Measurements from ENCODE around the gene GAS2L1. TPM values are rescaled to one million over a fixed set of nuclear protein-coding genes. Genes with fewer than 3 reads are reported as not detected.

GAS2L1 gene
- polyA plus RNA-seq, 1 donor (not counting 4 experiments of a cell fraction or from before 2014, with no cell fraction given) = 11.3 TPM

GRCh38 chr22:29275819-29276565 lies 30.5 kb upstream of the GAS2L1 start:
- no peak for TF ChIP-seq EZH2 (IDR thresholded peaks at IDR 0.05; ENCODE audit: low read length)
- FAIRE-seq (no peak), DNase-seq (ENCODE audit: low read depth, low spot score) (no peak)
- Histone ChIP-seq H3K79me2 (ENCODE audit: control insufficient read depth, insufficient read depth, low read length) (peaks cover 93% of the 10 kb centered on the region), H4K20me1 (ENCODE audit: control insufficient read depth, extremely low read depth, insufficient read depth, low read length) (peaks cover 44% of the 10 kb centered on the region), H3K4me3 (ENCODE audit: control insufficient read depth in 2 of 3, extremely low read depth in 1 of 3, insufficient read depth in 2 of 3, low read depth in 1 of 3, low read length in 3 of 3) (no peak overlapping the region), H3K9ac (ENCODE audit: control insufficient read depth, extremely low read depth, insufficient read depth, low read length) (no peak overlapping the region), H3K36me3 (ENCODE audit: control insufficient read depth in 2 of 2, extremely low read depth in 1 of 2, insufficient read depth in 2 of 2, low read length in 2 of 2) (peaks cover 38 to 53% of the 10 kb centered on the region in 2 experiments), H3K4me1 (ENCODE audit: control insufficient read depth, extremely low read depth, insufficient read depth, low read length) (peaks cover under 1% of the 10 kb centered on the region), H3K9me3 (ENCODE audit: control insufficient read depth, low read depth, low read length) (no peaks in the 10 kb centered on the region), H3K9me1 (ENCODE audit: control insufficient read depth, extremely low read depth, insufficient read depth, low read length) (peaks cover 2% of the 10 kb centered on the region), H3K27me3 (ENCODE audit: control insufficient read depth, extremely low read depth, insufficient read depth, low read length) (no peaks in the 10 kb centered on the region), H3K4me2 (ENCODE audit: control insufficient read depth, extremely low read depth, insufficient read depth, low read depth, low read length) (no peak overlapping the region), H2AFZ (ENCODE audit: control insufficient read depth, low read length) (no peak overlapping the region), H3K27ac (ENCODE audit: control insufficient read depth, insufficient read depth, low read length) (no peak overlapping the region)
- dilution Hi-C loops (cut with MboI; ENCODE audit: extremely low pct_ligation_motif_present, low sequenced_read_pairs) = no loop called here

GRCh38 chr22:29277927-29278326 lies 28.5 kb upstream of the GAS2L1 start:
- peaks cover 85% of the 10 kb centered on the region for H3K79me2 ChIP-seq (ENCODE audit: control insufficient read depth, insufficient read depth, low read length)
- no peak overlapping the region for H3K9ac ChIP-seq (ENCODE audit: control insufficient read depth, extremely low read depth, insufficient read depth, low read length)
- H2AFZ ChIP-seq (ENCODE audit: control insufficient read depth, low read length) = no peak overlapping the region
- H4K20me1 ChIP-seq (ENCODE audit: control insufficient read depth, extremely low read depth, insufficient read depth, low read length) = peaks cover 34% of the 10 kb centered on the region
- no peak for DNase-seq (ENCODE audit: low read depth, low spot score)
- H3K9me3 ChIP-seq (ENCODE audit: control insufficient read depth, low read depth, low read length) = no peaks in the 10 kb centered on the region
- H3K36me3 ChIP-seq (ENCODE audit: control insufficient read depth in 2 of 2, extremely low read depth in 1 of 2, insufficient read depth in 2 of 2, low read length in 2 of 2) = peaks cover 43 to 52% of the 10 kb centered on the region in 2 experiments
- no peak for FAIRE-seq
- TF ChIP-seq EZH2 (IDR thresholded peaks at IDR 0.05; ENCODE audit: low read length) (no peak), CTCF (optimal IDR thresholded peaks at IDR 0.05 in 1 of 3, IDR thresholded peaks at IDR 0.05 in 1 of 3, conservative IDR thresholded peaks at IDR 0.05 in 1 of 3; ENCODE audit: extremely low read depth in 1 of 3, insufficient read depth in 2 of 3, low read length in 3 of 3) (no peak)
- no peak overlapping the region for H3K4me3 ChIP-seq (ENCODE audit: control insufficient read depth in 2 of 3, extremely low read depth in 1 of 3, insufficient read depth in 2 of 3, low read depth in 1 of 3, low read length in 3 of 3)
- dilution Hi-C loops (cut with MboI; ENCODE audit: extremely low pct_ligation_motif_present, low sequenced_read_pairs) = no loop called here
- no peaks in the 10 kb centered on the region for H3K4me1 ChIP-seq (ENCODE audit: control insufficient read depth, extremely low read depth, insufficient read depth, low read length)
- H3K4me2 ChIP-seq (ENCODE audit: control insufficient read depth, extremely low read depth, insufficient read depth, low read depth, low read length) = no peak overlapping the region
- H3K27ac ChIP-seq (ENCODE audit: control insufficient read depth, insufficient read depth, low read length) = no peak overlapping the region
- H3K27me3 ChIP-seq (ENCODE audit: control insufficient read depth, extremely low read depth, insufficient read depth, low read length) = no peaks in the 10 kb centered on the region
- H3K9me1 ChIP-seq (ENCODE audit: control insufficient read depth, extremely low read depth, insufficient read depth, low read length) = peaks cover 2% of the 10 kb centered on the region
